T-helper 1 cell treated with Interleukin-12 subunit alpha and Interleukin-12 subunit beta and Interleukin-4 antibody, amounts not matched to agents 30 ng/mL and 1 ng/mL, for 36 hours (primary cell): Measurements from ENCODE around the gene CYP4V2. TPM values are rescaled to one million over a fixed set of nuclear protein-coding genes. Genes with fewer than 3 reads are reported as not detected.

Experiments used
- intact Hi-C: fragments of 100-400 bp; cut with micrococcal nuclease; formaldehyde crosslinking; loops from one replicate; pipeline ENCODE4 v1.15.1; 2024
- total RNA-seq: library from RNA; stranded (reverse); gene quantifications from 2 replicates; pipeline ENCODE4 v1.2.3, GENCODE V29; 2022

The CYP4V2 gene
- total RNA-seq = 25.4 and 25.9 TPM in 2 replicates

- intact Hi-C loops = loop anchor here (1.0 to 10.0 kb wide), 9 partner anchors 10 to 1959 kb away; partner anchors contain the start of genes ACSL1, CCDC110, LRP2BP and UFSP2
Measured at GRCh38 chr4:186191200-186192065, at the start of gene CYP4V2. TSS of gene CYP4V2 (plus strand) at chr4:186191567. CDS start at chr4:186191824, 257 bp downstream.

- intact Hi-C loops = loop anchor here (2.0 kb wide), 1 partner anchor 46 kb away; the partner anchor contains the start of gene CYP4V2
Measured at GRCh38 chr4:186144198-186144945, 47.0 kb upstream of the CYP4V2 start.

GRCh38 chr4:186144946-186145569 lies 46.3 kb upstream of the CYP4V2 start:
- intact Hi-C loops = loop anchor here (2.0 kb wide), 1 partner anchor 46 kb away; the partner anchor contains the start of gene CYP4V2

- intact Hi-C loops = no loop called here
Measured at GRCh38 chr4:186146458-186146857, 44.9 kb upstream of the CYP4V2 start.

- intact Hi-C loops = no loop called here
Measured at GRCh38 chr4:186148336-186148975, 42.9 kb upstream of the CYP4V2 start.

GRCh38 chr4:186149872-186150271 lies 41.5 kb upstream of the CYP4V2 start:
- intact Hi-C loops = loop anchor here (5.0 kb wide), 1 partner anchor 437 kb away; no protein-coding TSS in a partner anchor

GRCh38 chr4:186150926-186151325 lies 40.4 kb upstream of the CYP4V2 start:
- intact Hi-C loops = loop anchor here (5.0 kb wide), 1 partner anchor 436 kb away; no protein-coding TSS in a partner anchor

- intact Hi-C loops = loop anchor here (5.0 kb wide), 1 partner anchor 436 kb away; no protein-coding TSS in a partner anchor
Measured at GRCh38 chr4:186151499-186151898, 39.9 kb upstream of the CYP4V2 start.

- intact Hi-C loops = no loop called here
Measured at GRCh38 chr4:186158021-186158813, 33.1 kb upstream of the CYP4V2 start.

- intact Hi-C loops = no loop called here
Measured at GRCh38 chr4:186158966-186159365, 32.4 kb upstream of the CYP4V2 start.

- intact Hi-C loops = no loop called here
Measured at GRCh38 chr4:186159613-186160012, 31.8 kb upstream of the CYP4V2 start.

GRCh38 chr4:186161138-186161537 lies 30.2 kb upstream of the CYP4V2 start:
- intact Hi-C loops = loop anchor here (1.0 kb wide), 1 partner anchor 29 kb away; no protein-coding TSS in a partner anchor

- intact Hi-C loops = no loop called here
Measured at GRCh38 chr4:186166852-186167512, 24.4 kb upstream of the CYP4V2 start.

- intact Hi-C loops = no loop called here
Measured at GRCh38 chr4:186167605-186168004, 23.8 kb upstream of the CYP4V2 start.

- intact Hi-C loops = no loop called here
Measured at GRCh38 chr4:186168750-186169149, 22.6 kb upstream of the CYP4V2 start.

GRCh38 chr4:186169333-186169944 lies 21.9 kb upstream of the CYP4V2 start:
- intact Hi-C loops = no loop called here

- intact Hi-C loops = no loop called here
Measured at GRCh38 chr4:186169945-186170802, 21.2 kb upstream of the CYP4V2 start.

GRCh38 chr4:186170966-186171365 lies 20.4 kb upstream of the CYP4V2 start:
- intact Hi-C loops = no loop called here
